ENCODE data around the gene NRAP. TPM values are rescaled to one million over a fixed set of nuclear protein-coding genes. Genes with fewer than 3 reads are reported as not detected.

NRAP gene
- polyA plus RNA-seq, 1 donor (not counting 4 experiments of a cell fraction or from before 2014, with no cell fraction given), result not detected

GRCh38 chr10:113697595-113697994 is 33.8 kb upstream of the NRAP start:
- H3K27ac ChIP-seq (ENCODE audit: control insufficient read depth, insufficient read depth, low read length), result no peak overlapping the region
- FAIRE-seq, result no peak
- H3K36me3 ChIP-seq (ENCODE audit: control insufficient read depth in 2 of 2, extremely low read depth in 1 of 2, insufficient read depth in 2 of 2, low read length in 2 of 2), result peaks cover 6 to 11% of the 10 kb centered on the region in 2 experiments
- dilution Hi-C loops (cut with MboI; ENCODE audit: extremely low pct_ligation_motif_present, low sequenced_read_pairs), result no loop called here
- no peaks in the 10 kb centered on the region for H4K20me1 ChIP-seq (ENCODE audit: control insufficient read depth, extremely low read depth, insufficient read depth, low read length)
- no peak for DNase-seq (ENCODE audit: low read depth, low spot score)
- no peaks in the 10 kb centered on the region for H3K4me1 ChIP-seq (ENCODE audit: control insufficient read depth, extremely low read depth, insufficient read depth, low read length)
- H3K27me3 ChIP-seq (ENCODE audit: control insufficient read depth, extremely low read depth, insufficient read depth, low read length), result no peaks in the 10 kb centered on the region
- no peak overlapping the region for H3K9ac ChIP-seq (ENCODE audit: control insufficient read depth, extremely low read depth, insufficient read depth, low read length)
- H3K9me3 ChIP-seq (ENCODE audit: control insufficient read depth, low read depth, low read length), result no peaks in the 10 kb centered on the region
- H3K79me2 ChIP-seq (ENCODE audit: control insufficient read depth, insufficient read depth, low read length), result peaks cover 11% of the 10 kb centered on the region
- H3K4me2 ChIP-seq (ENCODE audit: control insufficient read depth, extremely low read depth, insufficient read depth, low read depth, low read length), result no peak overlapping the region
- H3K9me1 ChIP-seq (ENCODE audit: control insufficient read depth, extremely low read depth, insufficient read depth, low read length), result no peaks in the 10 kb centered on the region
- no peak overlapping the region for H3K4me3 ChIP-seq (ENCODE audit: control insufficient read depth in 2 of 3, extremely low read depth in 1 of 3, insufficient read depth in 2 of 3, low read depth in 1 of 3, low read length in 3 of 3)
- TF ChIP-seq, protein P1, sequence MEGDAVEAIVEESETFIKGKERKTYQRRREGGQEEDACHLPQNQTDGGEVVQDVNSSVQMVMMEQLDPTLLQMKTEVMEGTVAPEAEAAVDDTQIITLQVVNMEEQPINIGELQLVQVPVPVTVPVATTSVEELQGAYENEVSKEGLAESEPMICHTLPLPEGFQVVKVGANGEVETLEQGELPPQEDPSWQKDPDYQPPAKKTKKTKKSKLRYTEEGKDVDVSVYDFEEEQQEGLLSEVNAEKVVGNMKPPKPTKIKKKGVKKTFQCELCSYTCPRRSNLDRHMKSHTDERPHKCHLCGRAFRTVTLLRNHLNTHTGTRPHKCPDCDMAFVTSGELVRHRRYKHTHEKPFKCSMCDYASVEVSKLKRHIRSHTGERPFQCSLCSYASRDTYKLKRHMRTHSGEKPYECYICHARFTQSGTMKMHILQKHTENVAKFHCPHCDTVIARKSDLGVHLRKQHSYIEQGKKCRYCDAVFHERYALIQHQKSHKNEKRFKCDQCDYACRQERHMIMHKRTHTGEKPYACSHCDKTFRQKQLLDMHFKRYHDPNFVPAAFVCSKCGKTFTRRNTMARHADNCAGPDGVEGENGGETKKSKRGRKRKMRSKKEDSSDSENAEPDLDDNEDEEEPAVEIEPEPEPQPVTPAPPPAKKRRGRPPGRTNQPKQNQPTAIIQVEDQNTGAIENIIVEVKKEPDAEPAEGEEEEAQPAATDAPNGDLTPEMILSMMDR (optimal IDR thresholded peaks at IDR 0.05 in 1 of 3, IDR thresholded peaks at IDR 0.05 in 1 of 3, conservative IDR thresholded peaks at IDR 0.05 in 1 of 3; ENCODE audit: extremely low read depth in 1 of 3, insufficient read depth in 2 of 3, low read length in 3 of 3), result no peak
- TF ChIP-seq EZH2 (IDR thresholded peaks at IDR 0.05; ENCODE audit: low read length), result no peak
- no peak overlapping the region for H2AFZ ChIP-seq (ENCODE audit: control insufficient read depth, low read length)

DNA sequence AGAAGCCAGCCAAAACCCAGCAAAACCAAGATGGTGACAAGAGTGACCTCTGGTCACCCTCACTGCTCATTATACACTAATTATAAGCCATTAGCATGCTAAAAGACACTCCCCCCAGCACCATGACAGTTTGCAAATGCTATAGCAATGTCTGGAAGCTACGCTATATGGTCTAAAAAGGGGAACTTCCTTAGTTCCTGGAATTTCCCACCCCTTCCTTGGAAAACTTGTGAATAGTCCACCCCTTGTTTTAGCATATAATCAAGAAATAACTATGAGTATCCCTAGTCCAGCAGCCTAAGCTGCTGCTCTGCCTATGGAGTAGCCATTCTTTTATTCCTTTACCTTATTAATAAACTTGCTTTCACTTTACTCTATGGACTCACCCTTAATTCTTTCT is 31.9 kb upstream of the NRAP start:
- H4K20me1 ChIP-seq (ENCODE audit: control insufficient read depth, extremely low read depth, insufficient read depth, low read length), result no peaks in the 10 kb centered on the region
- no peaks in the 10 kb centered on the region for H3K27me3 ChIP-seq (ENCODE audit: control insufficient read depth, extremely low read depth, insufficient read depth, low read length)
- H3K4me3 ChIP-seq (ENCODE audit: control insufficient read depth in 2 of 3, extremely low read depth in 1 of 3, insufficient read depth in 2 of 3, low read depth in 1 of 3, low read length in 3 of 3), result no peak overlapping the region
- H3K9ac ChIP-seq (ENCODE audit: control insufficient read depth, extremely low read depth, insufficient read depth, low read length), result no peak overlapping the region
- TF ChIP-seq, protein P1 (optimal IDR thresholded peaks at IDR 0.05 in 1 of 3, IDR thresholded peaks at IDR 0.05 in 1 of 3, conservative IDR thresholded peaks at IDR 0.05 in 1 of 3; ENCODE audit: extremely low read depth in 1 of 3, insufficient read depth in 2 of 3, low read length in 3 of 3), result no peak
- TF ChIP-seq EZH2 (IDR thresholded peaks at IDR 0.05; ENCODE audit: low read length), result no peak
- H3K36me3 ChIP-seq (ENCODE audit: control insufficient read depth in 2 of 2, extremely low read depth in 1 of 2, insufficient read depth in 2 of 2, low read length in 2 of 2), result peaks cover 6 to 11% of the 10 kb centered on the region in 2 experiments
- DNase-seq (ENCODE audit: low read depth, low spot score), result no peak
- H3K27ac ChIP-seq (ENCODE audit: control insufficient read depth, insufficient read depth, low read length), result no peak overlapping the region
- no peaks in the 10 kb centered on the region for H3K4me1 ChIP-seq (ENCODE audit: control insufficient read depth, extremely low read depth, insufficient read depth, low read length)
- FAIRE-seq, result no peak
- peaks cover 22% of the 10 kb centered on the region for H3K79me2 ChIP-seq (ENCODE audit: control insufficient read depth, insufficient read depth, low read length)
- H2AFZ ChIP-seq (ENCODE audit: control insufficient read depth, low read length), result no peak overlapping the region
- dilution Hi-C loops (cut with MboI; ENCODE audit: extremely low pct_ligation_motif_present, low sequenced_read_pairs), result no loop called here
- H3K4me2 ChIP-seq (ENCODE audit: control insufficient read depth, extremely low read depth, insufficient read depth, low read depth, low read length), result no peak overlapping the region
- no peaks in the 10 kb centered on the region for H3K9me1 ChIP-seq (ENCODE audit: control insufficient read depth, extremely low read depth, insufficient read depth, low read length)
- no peaks in the 10 kb centered on the region for H3K9me3 ChIP-seq (ENCODE audit: control insufficient read depth, low read depth, low read length)
